GM21576 (cell line): Measurements from ENCODE around the gene MAK.
"Not testable (repeated sequence)": the region's sequence is repeated elsewhere in the genome, so short reads cannot be mapped to it uniquely, and the experiment has no call there.

ENCODE experiments used
- ATAC-seq: cut with Tn5 transposase; IDR thresholded peaks from one replicate; pipeline ENCODE4 v1.9.1; 2021; ENCODE audit warnings: mild to moderate bottlenecking, moderate library complexity; ENCODE audit not compliant: unreplicated experiment

The MAK gene

DNA sequence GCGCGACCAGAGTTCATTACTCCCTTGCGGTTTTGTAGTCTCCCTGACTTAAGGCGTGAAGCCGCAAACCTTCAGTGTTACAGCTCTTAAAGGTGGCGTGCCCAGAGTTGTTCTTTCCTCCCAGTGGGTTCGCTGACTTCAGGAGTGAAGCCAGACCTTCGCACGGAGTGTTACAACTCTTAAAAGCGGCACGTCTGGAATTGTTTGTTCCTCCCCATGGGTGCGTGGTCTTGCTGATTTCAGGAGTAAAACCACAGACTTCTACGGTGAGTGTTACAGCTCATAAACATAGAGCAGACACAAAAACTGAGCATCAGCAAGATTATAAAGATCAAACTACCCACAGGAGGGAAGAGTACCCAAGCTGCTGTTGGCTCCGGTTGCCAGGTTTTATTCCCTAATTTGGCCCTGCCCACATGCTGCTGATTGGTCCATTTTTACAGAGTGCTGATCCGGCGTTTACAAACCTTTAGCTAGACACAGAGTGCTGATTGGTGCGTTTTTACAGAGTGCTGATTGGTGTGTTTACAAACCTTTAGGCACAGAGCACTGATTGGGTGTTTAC is 105.1 kb downstream of the MAK start:
- ATAC-seq: no peak

- ATAC-seq: no peak
These were observed 108.1 kb downstream of the MAK start for GRCh38 chr6:10730254-10730653.

DNA sequence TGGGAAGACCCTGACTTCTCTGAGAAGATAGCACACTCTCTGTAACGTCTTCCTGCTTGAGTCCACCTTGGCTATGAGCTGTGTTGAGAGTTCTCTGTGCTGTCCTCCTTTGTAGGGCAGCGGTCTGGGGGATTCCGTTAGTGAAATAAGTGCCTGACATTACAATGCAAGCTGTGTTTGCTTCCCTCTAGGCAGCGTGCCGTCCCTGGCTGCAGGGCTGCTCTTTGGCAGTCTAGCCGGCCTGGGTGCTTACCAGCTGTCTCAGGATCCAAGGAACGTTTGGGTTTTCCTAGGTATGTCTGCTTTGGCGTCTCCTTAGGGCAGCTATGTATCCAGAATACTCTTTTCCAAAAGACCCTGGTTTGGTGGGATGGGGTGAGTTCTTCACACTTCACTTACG is 112.6 kb downstream of the MAK start:
- ATAC-seq: no peak

- ATAC-seq: no peak
These were observed 113.3 kb downstream of the MAK start for GRCh38 chr6:10725044-10725443.

DNA sequence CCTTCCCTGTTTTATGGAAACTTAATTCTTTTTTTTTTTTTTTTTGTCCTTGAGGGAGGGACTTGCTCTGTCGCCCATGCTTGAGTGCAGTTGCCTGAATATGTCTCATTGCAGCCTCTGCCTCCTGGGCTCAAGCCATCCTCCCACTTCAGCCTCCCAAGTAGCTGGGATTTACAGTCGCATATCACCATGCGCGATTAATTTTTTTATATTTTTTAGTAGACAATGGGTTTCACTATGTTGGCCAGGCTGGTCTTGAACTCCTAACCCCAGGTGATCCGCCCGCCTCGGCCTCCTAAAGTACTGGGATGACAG is 114.8 kb downstream of the MAK start:
- no peak for ATAC-seq

DNA sequence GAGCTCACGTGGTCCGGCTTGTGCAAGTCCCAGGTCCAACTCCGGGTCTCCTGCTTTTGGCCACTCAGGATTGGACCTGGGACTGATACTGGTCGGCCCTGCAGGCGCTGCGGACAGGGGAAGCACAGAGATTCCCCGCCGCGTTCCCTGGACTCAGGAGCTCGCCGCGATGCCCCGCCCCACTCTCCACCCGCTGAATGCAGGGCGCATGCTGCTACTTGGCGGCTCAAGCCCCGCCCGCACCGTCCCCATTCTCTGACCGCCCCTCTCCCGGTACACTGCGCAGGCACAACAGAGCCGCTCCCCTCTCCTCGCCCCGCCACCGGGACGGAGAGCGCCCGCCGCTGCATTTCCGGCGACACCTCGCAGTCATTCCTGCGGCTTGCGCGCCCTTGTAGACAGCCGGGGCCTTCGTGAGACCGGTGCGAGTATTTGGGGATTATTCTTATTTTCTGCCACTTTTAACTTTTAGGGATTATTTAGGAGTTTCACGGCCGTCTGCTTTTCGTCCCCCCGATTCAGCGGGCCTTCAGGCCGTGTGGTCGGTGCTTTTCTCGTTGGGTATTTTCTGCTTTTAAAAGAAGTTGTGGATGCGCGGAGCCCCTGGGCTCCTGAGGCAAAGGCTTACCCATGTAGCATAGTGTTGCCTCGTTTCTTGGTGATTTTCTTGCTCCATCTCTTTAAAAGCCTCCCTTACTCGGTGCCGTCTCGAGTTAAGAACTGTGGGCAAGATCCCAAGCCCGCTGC is 115.3 kb downstream of the MAK start, which contains the start of gene TMEM14C:
TSS of gene TMEM14C (plus strand) at position 251 of the 747 bp plus-strand sequence. CDS start 1,544 bp downstream, outside the sequence.
- ATAC-seq: peak; percentile 96

DNA sequence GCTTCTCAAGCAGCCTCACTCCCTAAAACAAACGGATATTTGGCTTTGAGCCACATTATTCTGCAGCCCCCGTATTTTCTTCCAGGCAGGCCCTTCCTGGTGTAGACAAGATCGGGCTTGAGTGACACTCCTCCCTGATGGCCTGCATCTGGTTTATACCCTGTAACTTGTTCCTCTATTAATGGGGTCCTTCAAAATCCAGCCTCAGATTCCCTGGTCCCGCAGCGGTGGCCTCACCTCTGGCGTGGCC is 115.8 kb downstream of the MAK start:
- no peak for ATAC-seq

- no peak for ATAC-seq
These were observed 116.3 kb downstream of the MAK start for GRCh38 chr6:10721850-10722569.

GRCh38 chr6:10720960-10721849 is 117.1 kb downstream of the MAK start:
- ATAC-seq: not testable (repeated sequence)

DNA sequence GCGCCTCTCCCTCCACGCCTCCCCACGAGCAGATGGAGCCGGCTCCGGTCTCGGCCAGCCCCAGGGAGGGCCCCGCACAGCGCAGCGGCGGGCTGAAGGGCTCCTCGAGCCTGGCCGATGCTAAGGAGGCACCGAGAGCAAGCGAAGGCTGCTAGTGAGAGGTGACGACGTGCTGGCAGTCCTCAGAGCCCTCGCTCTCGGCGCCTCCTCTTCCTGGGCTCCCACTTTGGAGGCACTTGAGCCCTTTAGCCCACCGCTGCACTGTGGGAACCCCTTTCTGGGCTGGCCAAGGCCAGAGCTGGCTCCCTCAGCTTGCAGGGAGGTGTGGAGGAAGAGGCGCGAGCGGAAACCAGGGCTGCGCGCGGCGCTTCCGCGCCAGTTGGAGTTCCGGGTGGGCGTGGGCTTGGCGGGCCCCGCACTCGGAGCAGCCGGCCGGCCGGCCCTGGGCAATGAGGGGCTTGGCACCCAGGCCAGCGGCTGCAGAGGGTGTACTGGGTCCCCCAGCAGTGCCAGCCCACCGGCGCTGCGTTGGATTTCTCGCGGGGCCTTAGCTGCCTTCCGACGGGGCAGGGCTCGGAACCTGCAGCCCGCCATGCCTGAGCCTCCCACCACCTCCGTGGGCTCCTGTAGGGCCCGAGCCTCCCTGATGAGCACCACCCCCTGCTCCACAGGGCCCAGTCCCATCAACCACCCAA is 117.9 kb downstream of the MAK start:
- ATAC-seq: no peak

DNA sequence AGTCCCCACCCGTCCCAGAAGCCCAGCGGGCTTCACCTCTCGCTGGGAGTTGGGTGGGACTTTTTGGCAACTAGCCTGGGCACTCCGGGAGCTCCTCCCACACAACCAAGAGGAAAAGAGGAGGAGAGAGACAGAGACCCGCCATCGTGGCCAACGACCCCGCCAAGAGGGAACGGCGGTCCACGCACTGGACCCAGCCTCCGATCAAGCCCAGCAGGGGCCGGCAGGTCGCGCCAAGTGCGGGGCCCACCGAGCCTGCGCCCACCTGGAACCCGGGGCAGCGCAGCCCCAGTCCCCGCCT is 118.4 kb downstream of the MAK start:
- no peak for ATAC-seq

DNA sequence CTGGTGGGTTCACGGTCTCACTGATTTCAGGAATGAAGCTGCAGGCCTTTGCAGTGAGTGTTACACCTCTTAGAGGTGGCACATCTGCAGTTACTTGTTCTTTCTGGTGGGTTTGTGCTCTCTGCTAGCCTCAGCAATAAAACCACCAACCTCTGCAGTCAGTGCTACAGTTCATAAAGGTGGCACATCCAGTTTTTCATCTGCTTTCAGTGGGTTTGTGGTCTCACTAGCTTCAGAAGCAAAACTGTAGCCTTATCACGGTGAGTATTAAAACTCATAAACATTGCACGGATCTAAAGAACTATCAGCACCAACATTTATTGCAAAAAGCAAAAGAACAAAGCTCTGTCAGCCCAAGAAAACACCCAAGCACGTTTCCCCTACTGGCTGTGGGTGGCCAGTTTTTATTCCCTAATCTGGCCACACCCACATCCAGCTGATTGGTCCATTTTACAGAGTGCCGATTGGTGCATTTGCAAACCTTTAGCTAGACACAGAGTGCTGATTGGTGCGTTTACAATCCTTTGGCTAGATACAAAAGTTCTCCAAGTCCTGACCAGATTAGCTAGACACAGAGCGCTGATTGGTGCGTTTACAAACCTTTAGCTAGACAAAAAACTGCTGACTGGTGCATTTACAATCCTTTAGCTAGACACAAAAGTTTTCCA is 118.9 kb downstream of the MAK start:
- ATAC-seq: no peak

GRCh38 chr6:10713962-10714361 is 124.4 kb downstream of the MAK start:
- ATAC-seq: no peak
